PC-3 (cell line): ENCODE measurements around the gene CXorf66. TPM values are rescaled to one million over a fixed set of nuclear protein-coding genes. Genes with fewer than 3 reads are reported as not detected.
A peak's percentile ranks its signal among the peaks of the same experiment; 100 is the strongest.

Experiments
- ATAC-seq: fragments of 200-7000 bp; cut with Tn5 transposase; 2 replicates; pipeline ENCODE4 v1.9.1; 2020; ENCODE audit warnings: mild to moderate bottlenecking, moderate library complexity
- BruUV-seq: library from RNA; stranded (reverse); fragments of 400-500 nt; replicated peaks from 2 replicates; lab custom pipeline; 2021; lab: Mats Ljungman, UMichigan
- CTCF ChIA-PET: fragments of 300-600 bp; sonication (Branson Sonifier 250); formaldehyde crosslinking; loops from one replicate; lab custom pipeline; 2022; ENCODE audit warnings: antibody characterized with exemption; lab: Charles Lee
- POLR2A ChIA-PET: fragments of 300-600 bp; sonication (Branson Sonifier 250); formaldehyde crosslinking; loops from one replicate; lab custom pipeline; 2022; ENCODE audit warnings: antibody characterized with exemption; ENCODE audit not compliant: unreplicated experiment; lab: Charles Lee
- DNase-seq: peaks from one replicate; pipeline ENCODE4 v3.0.0-alpha.2; 2015
- H2AFZ ChIP-seq: fragments of 300-600 bp; sonication (generic); 2 replicates; pipeline ENCODE4 v1.6.0; 2016; ENCODE audit warnings: antibody characterized with exemption, low read length
- H3F3A ChIP-seq: fragments of 300-600 bp; sonication (generic); one replicate; pipeline ENCODE4 v1.6.0; 2017; ENCODE audit warnings: antibody characterized with exemption, low read length, control low read depth, mild to moderate bottlenecking; ENCODE audit not compliant: unreplicated experiment
- H3K27ac ChIP-seq: fragments of 300-600 bp; sonication (generic); 2 replicates; pipeline ENCODE4 v1.5.1; 2016; ENCODE audit warnings: mild to moderate bottlenecking, low read length
- H3K27me3 ChIP-seq: fragments of 300-600 bp; sonication (generic); 2 replicates; pipeline ENCODE4 v1.6.1; 2016; ENCODE audit warnings: low read length, mixed read lengths
- H3K36me3 ChIP-seq: fragments of 300-600 bp; sonication (generic); 2 replicates; pipeline ENCODE4 v1.6.1; 2016; ENCODE audit warnings: low read depth, mixed run types, low read length, mixed read lengths
- H3K4me1 ChIP-seq: fragments of 300-600 bp; sonication (generic); 2 replicates; pipeline ENCODE4 v1.5.1; 2016; ENCODE audit warnings: low read length; ENCODE audit not compliant: insufficient read depth
- H3K4me2 ChIP-seq: fragments of 300-600 bp; sonication (generic); 2 replicates; pipeline ENCODE4 v1.6.0; 2016; ENCODE audit warnings: low read length
- H3K4me3 ChIP-seq: fragments of 300-600 bp; sonication (generic); 2 replicates; pipeline ENCODE4 v1.5.1; 2016; ENCODE audit warnings: mild to moderate bottlenecking, low read length, mixed read lengths
- H3K79me2 ChIP-seq: fragments of 300-600 bp; sonication (generic); 2 replicates; pipeline ENCODE4 v1.6.1; 2017; ENCODE audit warnings: low read length, mixed read lengths
- H3K9ac ChIP-seq: fragments of 300-600 bp; sonication (generic); 2 replicates; pipeline ENCODE4 v1.6.0; 2016; ENCODE audit warnings: mild to moderate bottlenecking, low read length
- H3K9me2 ChIP-seq: fragments of 300-600 bp; sonication (generic); replicated peaks from 2 replicates; pipeline ENCODE4 v1.6.1; 2016; ENCODE audit warnings: mixed run types, low read length, mixed read lengths
- H3K9me3 ChIP-seq: fragments of 300-600 bp; sonication (generic); 2 replicates; pipeline ENCODE4 v1.6.1; 2016; ENCODE audit warnings: low read length, mixed read lengths
- H4K20me1 ChIP-seq: fragments of 300-600 bp; sonication (generic); 2 replicates; pipeline ENCODE4 v1.6.1; 2016; ENCODE audit warnings: low read length, mixed read lengths
- CTCF ChIP-seq: fragments of 300-600 bp; sonication (generic); conservative IDR thresholded peaks from 2 replicates; pipeline ENCODE4 v1.5.1; 2017; ENCODE audit warnings: antibody characterized with exemption, low read depth, mild to moderate bottlenecking, low read length
- EZH2 ChIP-seq: fragments of 300-600 bp; sonication (generic); IDR thresholded peaks from one replicate; pipeline ENCODE4 v1.6.1; 2017; ENCODE audit warnings: antibody characterized with exemption, mild to moderate bottlenecking, low read length; ENCODE audit not compliant: unreplicated experiment
- EZH2phosphoT487 ChIP-seq: fragments of 300-600 bp; sonication (generic); IDR thresholded peaks from 2 replicates; pipeline ENCODE4 v1.6.1; 2018; ENCODE audit warnings: mild to moderate bottlenecking, antibody characterized with exemption, low read length, borderline replicate concordance
- intact Hi-C: fragments of 100-400 bp; cut with micrococcal nuclease; formaldehyde crosslinking; loops from 2 replicates; pipeline ENCODE4 v1.9.0; 2023
- total RNA-seq: library from RNA; depleted of rRNA; stranded (reverse); fragments of >200 nt; gene quantifications from 2 replicates; pipeline ENCODE4 v1.2.3, GENCODE V29; 2014

The CXorf66 gene
- total RNA-seq, 1 experiment from 2014 or later: not detected

- peaks cover 44% of the 10 kb centered on the region for H3K79me2 ChIP-seq
- POLR2A ChIA-PET: interaction anchor here (0.7 kb wide), 1 partner anchor 62 kb away, joined by 3 read pairs; no protein-coding TSS in a partner anchor
- TF ChIP-seq CTCF (no peak), EZH2phosphoT487 (no peak)
- peaks cover 15% of the 10 kb centered on the region for H3K4me1 ChIP-seq
- DNase-seq: peak; percentile 31
- peak overlapping the region; percentile 80 for H3K9ac ChIP-seq
- intact Hi-C loops: loop anchor here (2.0 kb wide), 1 partner anchor 99 kb away; no protein-coding TSS in a partner anchor
- H3K4me2 ChIP-seq: peak overlapping the region; percentile 93
- no peaks in the 10 kb centered on the region for H3K27me3 ChIP-seq
- CTCF ChIA-PET: interaction anchor here (0.8 kb wide), 1 partner anchor 125 kb away, joined by 6 read pairs; no protein-coding TSS in a partner anchor
- BruUV-seq: no TSS peak
- no peaks in the 10 kb centered on the region for H4K20me1 ChIP-seq
- peak overlapping the region; percentile 89 for H3K4me3 ChIP-seq
- no peaks in the 10 kb centered on the region for H3K9me3 ChIP-seq
- peak; percentile 53 for ATAC-seq
- no peaks in the 10 kb centered on the region for H3K9me2 ChIP-seq
- peak overlapping the region; percentile 78 for H2AFZ ChIP-seq
- no peaks in the 10 kb centered on the region for H3K36me3 ChIP-seq
- H3K27ac ChIP-seq: peak overlapping the region; percentile 82
- no peaks in the 10 kb centered on the region for H3F3A ChIP-seq
Measured at GRCh38 chrX:139932073-139932900, 33.0 kb downstream of the CXorf66 start.

DNA sequence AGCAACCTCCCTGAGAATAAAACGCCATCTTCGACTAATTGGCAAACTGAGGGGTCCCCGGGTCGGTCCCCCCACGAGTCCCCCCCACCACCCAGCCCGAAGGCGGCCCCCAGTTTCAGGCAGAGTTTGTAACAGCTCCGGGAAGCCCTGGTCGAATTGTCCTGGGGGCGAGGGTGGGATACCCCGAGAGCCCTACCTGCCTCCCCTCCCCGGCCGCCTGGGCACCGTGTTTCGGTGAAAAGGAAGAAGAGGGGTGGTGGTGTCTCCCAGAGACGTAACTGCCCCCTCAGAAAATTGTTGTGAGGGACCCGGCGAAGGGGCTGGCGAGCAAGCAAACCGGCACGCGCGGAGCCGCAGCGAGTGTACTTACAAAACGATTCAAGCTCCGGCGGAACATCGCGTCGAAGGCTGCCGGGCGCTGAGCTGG is 33.7 kb downstream of the CXorf66 start:
- ATAC-seq (no peak), DNase-seq (no peak)
- Histone ChIP-seq H3K4me3 (peak overlapping the region; percentile 89), H3K9me2 (no peaks in the 10 kb centered on the region), H3K9ac (peak overlapping the region; percentile 80), H3K79me2 (peaks cover 49% of the 10 kb centered on the region), H3K4me2 (peak overlapping the region; percentile 93), H3K4me1 (peaks cover 15% of the 10 kb centered on the region), H3K36me3 (no peaks in the 10 kb centered on the region), H3K27me3 (no peaks in the 10 kb centered on the region), H3K27ac (no peak overlapping the region), H4K20me1 (no peaks in the 10 kb centered on the region), H2AFZ (peak overlapping the region; percentile 78), H3K9me3 (no peaks in the 10 kb centered on the region), H3F3A (no peaks in the 10 kb centered on the region)
- ChIA-PET POLR2A (no interaction called here), CTCF (no interaction called here)
- TF ChIP-seq EZH2 (no peak), EZH2phosphoT487 (no peak)
- BruUV-seq: no TSS peak
- intact Hi-C loops: loop anchor here (2.0 kb wide), 1 partner anchor 99 kb away; no protein-coding TSS in a partner anchor

GRCh38 chrX:139930916-139931645 is 34.2 kb downstream of the CXorf66 start:
- peak; percentile 34 for DNase-seq
- no peaks in the 10 kb centered on the region for H3K9me2 ChIP-seq
- H3K27me3 ChIP-seq: no peaks in the 10 kb centered on the region
- peak; percentile 18 for ATAC-seq
- no peaks in the 10 kb centered on the region for H4K20me1 ChIP-seq
- H3K4me3 ChIP-seq: peak overlapping the region; percentile 89
- H3K36me3 ChIP-seq: no peaks in the 10 kb centered on the region
- intact Hi-C loops: no loop called here
- H2AFZ ChIP-seq: peak overlapping the region; percentile 78
- ChIA-PET CTCF (no interaction called here), POLR2A (no interaction called here)
- peak overlapping the region; percentile 93 for H3K4me2 ChIP-seq
- H3K4me1 ChIP-seq: peaks cover 15% of the 10 kb centered on the region
- H3K79me2 ChIP-seq: peaks cover 55% of the 10 kb centered on the region
- H3K27ac ChIP-seq: no peak overlapping the region
- no peaks in the 10 kb centered on the region for H3F3A ChIP-seq
- TF ChIP-seq EZH2: no peak
- no peak for TF ChIP-seq CTCF
- no peak for TF ChIP-seq EZH2phosphoT487
- H3K9me3 ChIP-seq: no peaks in the 10 kb centered on the region
- TSS peak; percentile 24 for BruUV-seq
- H3K9ac ChIP-seq: peak overlapping the region; percentile 80
